ENCODE results near the gene RASL11B.

RASL11B gene

DNA sequence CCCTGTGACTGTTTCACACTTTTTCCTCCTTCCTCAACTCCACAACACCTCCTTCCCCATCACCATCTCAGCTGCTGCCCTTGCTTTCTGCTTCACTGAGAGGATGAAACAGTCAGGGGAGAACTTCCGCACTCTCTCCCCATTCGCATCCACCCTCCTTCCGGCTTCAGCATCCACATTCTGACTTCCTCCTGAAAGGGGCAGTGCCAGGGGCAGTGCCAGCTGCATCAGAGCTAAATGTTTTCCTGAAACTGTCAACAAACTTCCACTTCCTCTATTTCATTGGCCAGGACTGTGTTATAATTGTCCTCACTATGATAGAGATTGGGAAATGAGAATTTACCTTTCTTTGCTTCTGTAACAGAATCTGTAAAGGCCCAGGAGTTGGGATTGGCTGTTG is 18.2 kb upstream of the RASL11B start:
- DNase-seq = no peak

GRCh38 chr4:52844596-52844995 is 17.5 kb upstream of the RASL11B start:
- no peak for DNase-seq

DNA sequence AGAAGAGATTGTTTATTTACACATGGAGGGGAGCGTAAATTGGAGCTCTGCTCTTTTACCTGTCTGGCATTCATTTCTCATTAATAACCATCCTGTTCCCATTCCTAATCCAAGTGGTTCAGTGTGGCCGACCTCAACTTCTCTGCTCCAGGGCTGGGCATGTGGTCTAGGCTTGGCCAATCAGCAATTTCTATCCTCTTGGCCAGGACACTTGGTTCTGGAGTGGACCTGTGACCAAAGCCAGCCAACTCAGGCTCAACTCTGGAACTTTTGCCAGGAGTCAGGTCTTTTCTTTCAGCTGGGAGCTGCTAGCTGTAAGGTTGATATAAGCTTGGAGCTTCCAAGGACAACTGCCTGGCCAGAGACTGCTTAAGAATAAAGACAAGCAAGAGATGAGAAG is 15.6 kb upstream of the RASL11B start:
- no peak for DNase-seq

- DNase-seq = no peak
Measured at GRCh38 chr4:52848254-52848653, 13.9 kb upstream of the RASL11B start.

GRCh38 chr4:52850406-52851124 is 11.6 kb upstream of the RASL11B start:
- no peak for DNase-seq

- no peak for DNase-seq
Measured at GRCh38 chr4:52852041-52852440, 10.1 kb upstream of the RASL11B start.

GRCh38 chr4:52852711-52853110 is 9.4 kb upstream of the RASL11B start:
- no peak for DNase-seq

DNA sequence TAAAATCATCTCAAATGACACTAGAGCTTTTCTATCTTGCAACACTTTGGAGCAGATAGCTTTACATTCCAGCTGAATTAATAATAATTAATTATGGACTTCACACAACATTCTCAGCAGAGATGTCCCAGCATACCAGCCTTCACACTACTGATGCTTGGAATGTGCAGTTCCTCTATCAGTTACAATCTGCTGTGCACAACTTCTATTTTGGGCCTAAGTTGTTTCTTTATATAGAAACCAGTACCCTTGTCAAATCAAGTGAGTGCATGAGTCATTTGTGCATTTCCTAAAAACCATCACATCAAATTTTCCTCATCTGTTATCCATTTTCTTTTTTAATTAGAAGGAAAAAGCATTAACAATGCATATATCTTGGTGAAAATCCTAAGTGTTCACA is 8.8 kb upstream of the RASL11B start:
- no peak for DNase-seq

DNA sequence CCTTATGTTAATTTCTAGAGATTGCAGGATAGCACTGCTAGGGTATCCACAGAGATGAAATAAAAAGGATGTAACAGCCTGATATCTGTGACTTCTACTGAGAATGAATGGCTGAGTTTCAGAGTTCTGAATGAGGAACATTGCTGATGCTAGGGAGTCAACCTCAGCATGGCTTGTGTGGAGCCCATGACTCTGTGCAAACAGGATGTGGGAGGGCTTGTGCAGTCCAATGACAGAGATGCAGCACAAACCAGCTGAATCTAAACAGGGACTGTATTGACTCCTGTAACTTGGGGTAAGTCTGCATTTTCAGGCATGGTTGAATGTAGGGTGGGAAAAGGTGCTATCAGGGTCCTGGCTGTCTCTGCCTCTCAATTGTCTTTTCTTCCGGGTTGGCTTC is 5.3 kb upstream of the RASL11B start:
- DNase-seq = no peak

DNA sequence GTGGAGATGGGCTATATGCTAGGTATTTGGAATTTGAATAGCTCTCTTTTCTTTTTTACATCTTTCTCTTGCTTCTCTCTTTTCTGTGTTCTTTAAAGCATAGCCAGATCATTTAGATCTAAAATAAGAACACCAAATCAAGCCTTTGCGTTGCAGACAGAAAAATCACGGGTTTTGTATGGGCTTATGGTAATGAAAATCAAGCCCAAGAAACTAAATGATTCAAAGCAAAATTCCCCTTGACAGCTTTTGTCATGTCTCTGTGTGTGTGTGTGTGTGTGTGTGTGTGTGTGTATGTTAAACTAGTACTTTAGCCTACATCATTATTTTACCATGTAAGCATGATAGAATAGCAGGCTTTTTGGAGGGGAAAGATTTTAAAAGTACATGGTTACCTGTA is 1.8 kb upstream of the RASL11B start:
- DNase-seq = no peak

GRCh38 chr4:52861171-52861823 is 820 bp upstream of the RASL11B start:
- DNase-seq = no peak

DNA sequence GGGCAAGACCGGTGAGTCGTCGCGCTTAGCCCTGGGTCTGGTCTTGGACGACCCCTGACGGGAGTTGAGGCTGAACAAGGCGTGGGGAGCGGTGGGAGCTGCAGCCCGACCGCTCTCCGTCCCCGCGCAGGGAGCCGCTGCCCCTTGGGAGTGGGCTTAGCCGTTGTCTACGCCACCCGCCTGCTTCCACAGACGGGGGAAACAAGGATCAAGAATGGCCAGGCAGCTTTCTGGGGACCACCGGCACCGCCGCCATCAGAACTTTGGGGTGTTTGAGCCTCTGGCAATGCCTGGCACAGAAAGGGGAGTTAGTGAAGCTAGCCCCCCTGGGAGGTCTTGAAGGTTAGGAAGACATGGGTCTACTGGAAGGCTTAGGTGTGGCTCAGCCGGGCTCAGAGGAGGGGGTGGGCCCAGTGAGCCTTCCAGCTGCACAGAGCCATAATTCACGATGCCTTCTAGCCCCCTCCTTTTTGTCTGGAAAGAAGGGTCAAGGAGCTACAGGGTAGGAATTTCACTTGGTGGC is 583 bp downstream of the RASL11B start:
- no peak for DNase-seq

DNA sequence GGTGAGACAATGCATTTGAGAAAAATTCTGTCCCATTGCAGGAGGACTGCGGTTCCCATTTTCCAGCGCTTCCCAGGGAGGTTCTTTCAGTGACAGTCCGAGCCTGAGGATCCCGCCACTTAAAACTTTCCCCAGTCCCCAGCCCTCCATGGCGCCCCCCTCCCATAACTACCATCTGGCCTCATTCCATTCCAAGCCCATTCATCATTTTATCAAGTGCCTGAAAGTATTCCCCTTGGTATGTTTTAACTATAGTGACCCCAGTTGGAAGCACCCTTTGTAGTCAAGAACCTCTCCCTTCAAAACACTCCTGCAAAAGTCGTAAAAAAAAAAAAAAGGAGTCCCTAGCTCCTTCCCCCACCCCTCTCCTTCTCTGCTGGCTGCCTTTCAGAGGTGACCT is 1.2 kb downstream of the RASL11B start:
- DNase-seq = no peak

DNA sequence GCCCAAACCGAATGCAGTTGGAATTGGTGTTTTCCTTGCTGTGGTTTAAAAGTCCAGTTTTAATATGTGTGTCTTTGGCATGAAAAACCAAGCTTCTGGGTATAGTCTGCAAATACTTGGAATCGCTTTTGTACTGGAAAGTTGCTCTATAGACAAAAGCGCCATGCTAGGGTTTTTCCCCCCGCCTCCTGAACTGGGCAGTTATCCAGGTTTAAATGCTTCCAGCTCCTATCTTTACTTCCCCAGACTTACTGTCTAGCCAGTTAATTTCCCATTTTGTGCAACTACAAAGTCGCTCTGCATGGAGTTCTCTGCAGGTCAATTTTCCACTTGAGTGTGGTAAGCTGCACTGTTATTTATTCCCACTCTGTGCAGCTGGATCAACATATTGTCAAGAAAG is 2.7 kb downstream of the RASL11B start:
- DNase-seq = no peak

DNA sequence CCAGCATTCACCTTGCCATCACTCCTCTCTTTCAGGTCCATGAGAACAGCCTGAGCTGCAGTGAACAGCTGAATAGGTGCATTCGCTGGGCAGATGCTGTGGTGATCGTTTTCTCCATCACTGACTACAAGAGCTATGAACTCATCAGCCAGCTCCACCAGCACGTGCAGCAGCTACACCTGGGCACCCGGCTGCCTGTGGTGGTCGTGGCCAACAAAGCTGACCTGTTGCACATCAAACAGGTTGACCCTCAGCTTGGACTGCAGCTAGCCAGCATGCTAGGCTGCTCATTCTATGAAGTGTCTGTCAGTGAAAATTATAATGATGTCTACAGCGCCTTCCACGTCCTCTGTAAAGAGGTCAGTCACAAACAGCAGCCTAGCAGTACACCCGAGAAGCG is 3.2 kb downstream of the RASL11B start:
- DNase-seq = no peak

DNA sequence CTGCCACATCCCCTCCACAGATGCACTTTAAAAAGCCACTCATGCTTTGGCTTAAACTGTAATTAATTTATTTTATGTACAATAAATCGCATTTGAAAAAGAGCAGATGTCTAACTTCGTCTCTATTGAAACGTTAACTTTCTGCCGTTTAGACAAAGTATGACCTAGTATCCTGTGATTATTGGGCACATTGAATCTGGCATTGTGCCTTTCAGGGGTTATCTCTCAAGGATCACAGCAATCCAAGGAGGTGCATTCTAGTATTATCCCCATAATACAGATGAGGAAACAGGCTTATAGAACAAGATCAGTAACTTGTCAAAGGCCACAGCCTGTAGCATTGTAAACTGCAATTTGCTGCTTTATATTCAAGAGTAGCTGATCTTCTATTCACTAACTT is 4.6 kb downstream of the RASL11B start:
- DNase-seq = no peak

- DNase-seq = no peak
Measured at GRCh38 chr4:52867163-52867562, 5.0 kb downstream of the RASL11B start.

DNA sequence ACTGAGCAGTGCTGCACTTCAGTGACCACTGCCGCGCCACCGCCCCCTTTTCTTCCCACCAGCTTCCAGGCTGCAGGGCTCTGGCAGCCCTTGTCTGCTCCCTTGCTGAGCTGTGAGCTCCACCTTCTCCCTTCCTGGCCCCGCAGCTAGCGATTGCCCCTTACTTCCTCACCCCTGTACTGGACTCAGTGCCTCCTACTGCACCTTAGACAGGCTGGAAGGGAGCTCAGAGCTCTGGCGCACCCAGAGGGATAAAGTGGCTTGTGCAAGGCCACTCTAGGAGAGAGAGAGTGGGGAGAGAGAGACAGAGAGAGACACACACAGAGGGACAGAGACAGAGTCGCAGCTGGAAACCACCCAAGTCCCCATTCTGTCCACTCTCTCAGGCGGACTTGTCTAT is 6.0 kb downstream of the RASL11B start:
- no peak for DNase-seq

DNA sequence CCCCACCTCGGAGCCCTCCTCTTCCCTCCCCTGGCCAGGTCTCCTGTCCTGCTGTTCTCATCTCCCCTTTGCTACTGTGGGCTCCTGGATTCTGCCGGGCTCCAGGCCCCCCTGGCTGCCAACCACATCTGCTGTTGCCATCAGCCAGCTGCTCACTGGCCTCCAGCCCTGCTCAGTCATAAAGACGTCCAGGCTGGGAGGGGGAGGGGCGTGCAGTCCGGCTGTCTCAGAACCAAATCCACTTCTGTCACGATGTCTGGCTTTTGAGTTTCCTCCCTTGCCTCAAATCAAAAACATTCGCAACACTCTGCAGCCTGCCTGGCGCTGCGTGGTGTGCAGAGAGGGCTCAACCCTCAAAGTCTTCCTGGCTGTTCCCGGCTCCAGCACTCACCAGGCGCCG is 7.1 kb downstream of the RASL11B start:
- no peak for DNase-seq

- DNase-seq = no peak
Measured at GRCh38 chr4:52869656-52870055, 7.5 kb downstream of the RASL11B start.

DNA sequence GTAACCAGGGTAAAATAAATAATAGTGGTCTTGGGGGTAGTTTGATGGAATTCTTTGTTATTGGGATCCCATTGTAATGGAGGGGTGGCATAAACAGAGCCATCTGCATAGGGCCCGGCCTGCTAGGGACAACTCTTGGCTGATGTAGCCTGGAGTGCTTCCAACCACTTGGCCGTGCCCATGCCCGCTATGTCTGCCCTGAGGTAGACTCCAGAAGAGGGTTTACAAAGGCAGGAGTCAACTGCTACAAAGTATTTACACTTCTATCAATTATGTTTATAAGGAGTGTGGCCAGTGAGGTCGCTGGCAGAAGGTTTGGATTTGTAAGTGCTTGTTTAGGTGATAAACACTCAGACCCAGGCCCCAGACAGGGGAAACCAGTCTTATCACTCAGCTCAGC is 8.1 kb downstream of the RASL11B start:
- no peak for DNase-seq

GRCh38 chr4:52873191-52873590 is 11.1 kb downstream of the RASL11B start:
- DNase-seq = no peak

DNA sequence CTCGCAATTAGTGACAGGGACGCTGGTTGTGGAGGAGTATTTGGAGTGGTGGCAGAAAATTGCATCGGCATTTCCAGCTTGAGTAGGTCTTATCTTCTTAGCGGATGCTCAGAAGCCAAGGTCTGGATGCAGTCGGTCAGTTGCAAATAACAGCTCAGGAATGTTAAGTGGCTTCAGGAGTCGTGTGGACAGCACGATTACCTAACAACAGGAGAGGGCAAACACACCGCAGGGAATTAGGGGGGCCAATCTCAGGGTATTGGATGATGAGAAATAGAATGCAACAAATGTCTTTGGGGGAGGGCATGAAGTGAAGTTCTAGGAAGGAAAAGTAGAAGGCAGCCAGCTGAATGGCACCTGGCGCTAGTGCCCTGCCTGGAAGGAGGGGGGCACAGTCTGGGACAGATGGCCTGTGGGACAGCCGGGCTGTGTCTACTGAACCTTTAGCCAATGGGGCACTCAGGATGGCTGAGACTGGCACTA is 11.8 kb downstream of the RASL11B start:
- DNase-seq = no peak

- DNase-seq = no peak
Measured at GRCh38 chr4:52874948-52875347, 12.8 kb downstream of the RASL11B start.

DNA sequence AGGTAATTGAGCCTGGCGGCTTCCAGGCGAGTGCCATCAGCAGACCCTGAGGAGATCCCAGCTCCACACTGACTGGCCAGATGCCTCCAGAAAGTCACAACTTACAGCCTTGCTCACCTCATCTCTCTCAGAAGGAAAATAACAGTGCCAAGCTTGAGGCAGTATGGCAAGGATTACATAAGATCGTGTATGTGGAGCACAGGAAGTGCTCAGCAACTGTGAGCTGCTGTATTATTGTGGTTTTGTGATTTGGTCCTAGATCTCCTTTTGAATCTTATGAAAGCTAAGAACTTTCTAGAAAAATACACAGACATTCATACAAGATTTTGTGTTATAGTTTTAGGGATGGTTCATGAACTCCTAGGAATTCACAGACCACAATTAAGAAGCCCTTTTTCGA is 14.0 kb downstream of the RASL11B start:
- DNase-seq = no peak

Measured in activated T-cell treated with anti-CD3 and anti-CD28 coated beads, Interleukin-2, amount 50 U/mL, for 48 hours (primary cell).